Smooth muscle cell (in vitro differentiated cells): ENCODE measurements around the gene ADAMTS8. TPM values are rescaled to one million over a fixed set of nuclear protein-coding genes. Genes with fewer than 3 reads are reported as not detected.

Experiments
- DNase-seq: peaks from one replicate; lab custom pipeline; 2025; ENCODE audit not compliant: unreplicated experiment; lab: John Stamatoyannopoulos, UW
- H2AFZ ChIP-seq: fragments of 200-600 bp; sonication (generic); 2 replicates; pipeline ENCODE4 v1.6.0; 2016; ENCODE audit warnings: antibody characterized with exemption, low read depth, mild to moderate bottlenecking
- H3F3A ChIP-seq: fragments of 200-600 bp; sonication (generic); 2 replicates; pipeline ENCODE4 v1.6.0; 2017; ENCODE audit warnings: antibody characterized with exemption, low read depth
- H3K27ac ChIP-seq: fragments of 200-600 bp; sonication (generic); 2 replicates; pipeline ENCODE4 v1.5.1; 2016; ENCODE audit warnings: low read depth, mild to moderate bottlenecking
- H3K27me3 ChIP-seq: fragments of 200-600 bp; sonication (generic); 2 replicates; pipeline ENCODE4 v1.6.1; 2016; ENCODE audit warnings: low read depth, mild to moderate bottlenecking
- H3K36me3 ChIP-seq: fragments of 200-600 bp; sonication (generic); 2 replicates; pipeline ENCODE4 v1.5.1; 2016; ENCODE audit warnings: low read depth
- H3K4me1 ChIP-seq: fragments of 200-600 bp; sonication (generic); 2 replicates; pipeline ENCODE4 v1.5.1; 2016; ENCODE audit warnings: low read depth
- H3K4me2 ChIP-seq: fragments of 200-600 bp; sonication (generic); 2 replicates; pipeline ENCODE4 v1.6.0; 2016; ENCODE audit warnings: mild to moderate bottlenecking
- H3K4me3 ChIP-seq: fragments of 200-600 bp; sonication (generic); 2 replicates; pipeline ENCODE4 v1.5.1; 2016; ENCODE audit warnings: mild to moderate bottlenecking
- H3K79me2 ChIP-seq: fragments of 200-600 bp; sonication (generic); 2 replicates; pipeline ENCODE4 v1.6.0; 2016; ENCODE audit warnings: low read depth, mild to moderate bottlenecking
- H3K9ac ChIP-seq: fragments of 200-600 bp; sonication (generic); 2 replicates; pipeline ENCODE4 v1.6.0; 2016; ENCODE audit warnings: low read depth
- H3K9me3 ChIP-seq: fragments of 200-600 bp; sonication (generic); replicated peaks from 2 replicates; pipeline ENCODE4 v1.5.1; 2016; ENCODE audit warnings: low read depth
- H4K20me1 ChIP-seq: fragments of 200-600 bp; sonication (generic); 2 replicates; pipeline ENCODE4 v1.6.0; 2016; ENCODE audit warnings: low read depth
- WGBS: methylation state at CpG from one replicate; pipeline ENCODE4 v1.1.7; 2016; ENCODE audit warnings: low lambda C conversion rate; 5-methylcytosine and 5-hydroxymethylcytosine counted together
- polyA plus RNA-seq: library from polyadenylated mRNA; unstranded; fragments of >200 nt; fragmentation: Nextera tagmentation; extraction: Ambion mirVana; gene quantifications from 2 replicates; pipeline ENCODE4 v1.2.1, GENCODE V29; 2016
- total RNA-seq: library from RNA; depleted of rRNA; stranded (reverse); fragments of >200 nt; gene quantifications from 2 replicates; pipeline ENCODE4 v1.2.3, GENCODE V29; 2014
- TF ChIP-seq, protein P1 (sequence below): fragments of 200-600 bp; sonication (generic); IDR thresholded peaks from 2 replicates; pipeline ENCODE4 v1.5.1; 2017; ENCODE audit warnings: borderline replicate concordance, mild to moderate bottlenecking, antibody characterized with exemption; ENCODE audit not compliant: insufficient read depth, poor library complexity, severe bottlenecking

Gene ADAMTS8
- total and polyA plus RNA-seq, 2 experiments from 2014 or later: not detected

DNA sequence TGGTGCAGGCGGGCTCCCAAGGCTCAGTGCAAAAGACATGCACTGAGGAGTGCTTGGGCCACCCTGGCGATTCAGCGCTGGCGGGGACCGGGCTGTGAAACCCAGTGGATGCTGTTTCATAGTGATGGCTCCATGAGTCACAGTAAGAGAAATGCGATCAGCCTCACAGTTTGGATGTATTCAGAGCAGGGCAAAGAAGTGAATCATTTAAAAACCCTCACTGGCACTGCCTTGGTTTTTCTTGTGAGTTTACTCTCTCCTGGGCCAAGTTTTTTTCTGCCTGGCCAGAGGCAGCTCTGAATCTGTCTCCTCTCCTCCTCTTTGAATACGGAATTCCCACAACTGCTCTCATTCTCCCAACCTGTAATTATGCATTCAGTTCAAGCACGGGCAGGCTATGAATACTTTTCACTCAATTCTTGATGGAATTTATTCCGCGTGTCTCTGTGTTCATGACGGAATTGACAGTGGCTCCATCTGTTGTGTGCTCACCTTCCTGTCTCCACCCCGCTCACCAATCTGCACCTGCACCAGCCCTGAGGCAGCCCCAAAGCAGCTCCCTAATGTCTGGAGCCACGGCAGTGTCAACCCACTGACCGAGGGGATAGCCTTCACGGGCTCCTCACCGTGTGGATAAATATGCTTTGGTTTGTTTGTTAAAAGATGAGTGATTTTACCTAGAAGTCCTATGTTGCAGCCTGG lies 14.9 kb downstream of the ADAMTS8 start:
- no peaks in the 10 kb centered on the region for H4K20me1 ChIP-seq
- TF ChIP-seq, protein P1, sequence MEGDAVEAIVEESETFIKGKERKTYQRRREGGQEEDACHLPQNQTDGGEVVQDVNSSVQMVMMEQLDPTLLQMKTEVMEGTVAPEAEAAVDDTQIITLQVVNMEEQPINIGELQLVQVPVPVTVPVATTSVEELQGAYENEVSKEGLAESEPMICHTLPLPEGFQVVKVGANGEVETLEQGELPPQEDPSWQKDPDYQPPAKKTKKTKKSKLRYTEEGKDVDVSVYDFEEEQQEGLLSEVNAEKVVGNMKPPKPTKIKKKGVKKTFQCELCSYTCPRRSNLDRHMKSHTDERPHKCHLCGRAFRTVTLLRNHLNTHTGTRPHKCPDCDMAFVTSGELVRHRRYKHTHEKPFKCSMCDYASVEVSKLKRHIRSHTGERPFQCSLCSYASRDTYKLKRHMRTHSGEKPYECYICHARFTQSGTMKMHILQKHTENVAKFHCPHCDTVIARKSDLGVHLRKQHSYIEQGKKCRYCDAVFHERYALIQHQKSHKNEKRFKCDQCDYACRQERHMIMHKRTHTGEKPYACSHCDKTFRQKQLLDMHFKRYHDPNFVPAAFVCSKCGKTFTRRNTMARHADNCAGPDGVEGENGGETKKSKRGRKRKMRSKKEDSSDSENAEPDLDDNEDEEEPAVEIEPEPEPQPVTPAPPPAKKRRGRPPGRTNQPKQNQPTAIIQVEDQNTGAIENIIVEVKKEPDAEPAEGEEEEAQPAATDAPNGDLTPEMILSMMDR: no peak
- H3K79me2 ChIP-seq: no peaks in the 10 kb centered on the region
- no peak overlapping the region for H3K27ac ChIP-seq
- peaks cover 42% of the 10 kb centered on the region for H3K27me3 ChIP-seq
- no peak overlapping the region for H3K9ac ChIP-seq
- H3K4me2 ChIP-seq: peak overlapping the region; percentile 16
- H2AFZ ChIP-seq: no peak overlapping the region
- 62% methylated on average over 16 of the region's 16 CpGs for WGBS
- H3K4me3 ChIP-seq: no peak overlapping the region
- no peaks in the 10 kb centered on the region for H3K9me3 ChIP-seq
- H3F3A ChIP-seq: no peaks in the 10 kb centered on the region
- DNase-seq: peak; percentile 10
- no peaks in the 10 kb centered on the region for H3K4me1 ChIP-seq
- H3K36me3 ChIP-seq: no peaks in the 10 kb centered on the region

DNA sequence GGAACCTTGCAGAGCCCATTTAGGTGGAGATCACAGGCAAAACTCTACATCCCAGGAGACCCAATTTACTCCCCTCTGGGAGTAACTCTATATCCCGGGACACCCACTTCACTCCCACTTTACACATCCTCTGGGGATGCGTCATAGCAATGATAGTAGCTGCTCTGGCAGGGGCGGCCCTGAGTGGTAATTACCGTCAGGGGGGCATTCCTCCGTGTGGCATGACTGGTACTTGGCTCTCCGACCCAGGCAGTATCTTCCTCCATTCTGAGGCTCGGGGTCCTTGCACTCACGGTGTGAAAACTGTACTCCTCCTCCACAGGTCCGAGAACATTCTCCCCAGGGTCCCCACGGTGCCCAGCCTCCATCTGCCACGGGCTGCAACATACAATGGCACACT lies 17.2 kb downstream of the ADAMTS8 start:
- WGBS: 86% methylated on average over 11 of the region's 11 CpGs
- H3K9ac ChIP-seq: no peak overlapping the region
- peaks cover 6% of the 10 kb centered on the region for H3F3A ChIP-seq
- no peaks in the 10 kb centered on the region for H3K9me3 ChIP-seq
- H2AFZ ChIP-seq: no peak overlapping the region
- H3K27ac ChIP-seq: no peak overlapping the region
- no peaks in the 10 kb centered on the region for H3K36me3 ChIP-seq
- TF ChIP-seq, protein P1: no peak
- H3K27me3 ChIP-seq: peaks cover 38% of the 10 kb centered on the region
- no peak overlapping the region for H3K4me3 ChIP-seq
- no peak overlapping the region for H3K4me2 ChIP-seq
- H3K79me2 ChIP-seq: no peaks in the 10 kb centered on the region
- H3K4me1 ChIP-seq: no peaks in the 10 kb centered on the region
- H4K20me1 ChIP-seq: no peaks in the 10 kb centered on the region
- DNase-seq: no peak

DNA sequence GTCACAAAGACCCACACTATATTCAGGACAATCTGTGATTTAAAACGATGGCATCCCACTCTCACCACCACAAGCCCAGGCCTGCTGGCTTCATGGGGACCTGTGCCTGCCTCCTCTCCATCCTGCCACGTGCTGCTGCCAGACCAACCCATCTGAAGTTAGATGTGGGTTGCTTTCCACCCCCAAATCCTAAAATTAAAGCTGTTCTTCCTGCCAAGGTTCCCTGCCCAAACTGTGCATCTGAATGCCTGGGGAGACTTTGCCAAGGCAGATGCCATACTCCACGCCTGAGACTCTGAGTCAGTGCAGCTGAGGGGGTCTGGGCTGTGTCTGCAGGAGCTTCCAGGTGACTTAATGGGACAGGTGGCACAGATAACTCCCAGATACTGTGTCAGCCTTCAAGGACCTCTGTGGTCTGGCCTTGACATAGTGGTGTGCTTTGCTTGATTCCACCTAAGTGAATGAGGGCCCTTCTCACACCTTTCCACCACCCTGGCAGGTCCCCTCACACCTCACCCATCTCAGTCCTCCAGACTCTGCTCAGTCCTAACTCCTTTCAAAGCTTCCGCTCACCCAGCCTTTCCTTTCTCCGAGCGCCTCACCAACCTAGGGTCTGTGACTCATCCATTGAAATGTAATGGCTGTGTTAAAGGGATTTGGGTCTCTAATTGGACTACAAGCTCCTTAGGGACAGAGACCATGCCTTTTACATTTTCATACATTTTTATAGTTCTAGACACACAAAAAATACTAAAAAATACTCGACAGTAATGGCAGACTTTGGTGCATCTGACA lies 18.6 kb downstream of the ADAMTS8 start:
- peaks cover 33% of the 10 kb centered on the region for H3K27me3 ChIP-seq
- no peaks in the 10 kb centered on the region for H3K4me1 ChIP-seq
- H3F3A ChIP-seq: peaks cover 6% of the 10 kb centered on the region
- no peak overlapping the region for H3K9ac ChIP-seq
- 56% methylated on average over 7 of the region's 7 CpGs for WGBS
- no peaks in the 10 kb centered on the region for H3K79me2 ChIP-seq
- H3K36me3 ChIP-seq: no peaks in the 10 kb centered on the region
- no peaks in the 10 kb centered on the region for H3K9me3 ChIP-seq
- no peaks in the 10 kb centered on the region for H4K20me1 ChIP-seq
- H3K4me3 ChIP-seq: no peak overlapping the region
- no peak for DNase-seq
- no peak overlapping the region for H3K27ac ChIP-seq
- H2AFZ ChIP-seq: no peak overlapping the region
- H3K4me2 ChIP-seq: no peak overlapping the region
- TF ChIP-seq, protein P1: no peak
